Natural killer cell (primary cell): ENCODE results near the gene SPDYE2. TPM values are rescaled to one million over a fixed set of nuclear protein-coding genes. Genes with fewer than 3 reads are reported as not detected.
"Not testable (repeated sequence)": the region's sequence is repeated elsewhere in the genome, so short reads cannot be mapped to it uniquely, and the experiment has no call there.

Experiments used
- ATAC-seq, 3 donors: fragments of 150-1000 bp in 2 of 3; fragments of 200-7000 bp in 1 of 3; cut with Tn5 transposase; 1 replicate in 1 of 3; 2 replicates in 2 of 3; pipeline ENCODE4 v1.10.0; 2021; ENCODE audit warnings: mild to moderate bottlenecking in 2 of 3, moderate library complexity in 2 of 3
- DNase-seq, 2 donors: peaks; one replicate each; pipeline versions ENCODE4 v3.0.0 to v3.0.0-alpha.2; 2013 to 2021; ENCODE audit warnings: mixed read lengths in 1 of 2
- H3K27ac ChIP-seq: one replicate; pipeline ENCODE4 v1.5.1; 2013; ENCODE audit warnings: mild to moderate bottlenecking, low read length
- H3K27me3 ChIP-seq: one replicate; pipeline ENCODE4 v1.6.1; 2013; ENCODE audit warnings: low read length; ENCODE audit not compliant: control insufficient read depth, insufficient read depth
- H3K36me3 ChIP-seq: one replicate; pipeline ENCODE4 v1.6.1; 2013; ENCODE audit warnings: low read length; ENCODE audit not compliant: control insufficient read depth, insufficient read depth
- H3K4me1 ChIP-seq: one replicate; pipeline ENCODE4 v1.6.1; 2013; ENCODE audit warnings: low read length; ENCODE audit not compliant: control insufficient read depth, insufficient read depth
- H3K4me3 ChIP-seq: one replicate; pipeline ENCODE4 v1.5.1; 2013; ENCODE audit warnings: low read length
- H3K9me3 ChIP-seq: one replicate; pipeline ENCODE4 v1.6.1; 2013; ENCODE audit warnings: low read length; ENCODE audit not compliant: control insufficient read depth, insufficient read depth
- H3K27ac Mint-ChIP-seq, 2 donors: one replicate each; pipeline ENCODE4 v1.8.0; 2022; ENCODE audit warnings: mild to moderate bottlenecking in 2 of 2, mixed read lengths in 2 of 2, moderate library complexity in 1 of 2
- H3K27me3 Mint-ChIP-seq, 2 donors: one replicate each; pipeline ENCODE4 v1.8.0; 2022; ENCODE audit warnings: low read depth in 2 of 2, mixed read lengths in 2 of 2
- H3K36me3 Mint-ChIP-seq: one replicate; pipeline ENCODE4 v1.8.0; 2022; ENCODE audit warnings: mixed read lengths
- H3K4me1 Mint-ChIP-seq, 2 donors: one replicate each; pipeline ENCODE4 v1.8.0; 2022; ENCODE audit warnings: mixed read lengths in 2 of 2
- H3K4me3 Mint-ChIP-seq: one replicate; pipeline ENCODE4 v1.8.0; 2022; ENCODE audit warnings: mild to moderate bottlenecking, moderate library complexity, mixed read lengths
- H3K9me3 Mint-ChIP-seq, 2 donors: one replicate each; pipeline ENCODE4 v1.8.0; 2022; ENCODE audit warnings: mixed read lengths in 2 of 2
- WGBS: methylation state at CpG from one replicate; pipeline ENCODE4 v1.1.7; 2013; ENCODE audit warnings: missing lambda C conversion rate; ENCODE audit not compliant: insufficient coverage; 5-methylcytosine and 5-hydroxymethylcytosine counted together
- intact Hi-C: fragments of 100-400 bp; cut with micrococcal nuclease; formaldehyde crosslinking; loops from one replicate; pipeline ENCODE4 v1.14.2; 2022
- total RNA-seq, 4 donors: library from RNA; stranded (reverse); fragments of 120-200 nt in 1 of 4; gene quantifications; one replicate each; pipeline versions ENCODE4 v1.2.3 to v1.2.4, GENCODE V29; 2013 to 2022

SPDYE2 gene
- total RNA-seq, 3 donors from 2014 or later (not counting 1 experiment from before 2014, with no cell fraction given) = 0.25 to 0.61 TPM; not detected in 1

GRCh38 chr7:102611675-102612325, 60.8 kb downstream of the SPDYE2 start:
- H3K27me3 Mint-ChIP-seq, H3K9me3 ChIP-seq, H3K4me3 ChIP-seq, H3K36me3 ChIP-seq, H3K4me3 Mint-ChIP-seq, intact Hi-C loops, H3K36me3 Mint-ChIP-seq, H3K27ac Mint-ChIP-seq, H3K27me3 ChIP-seq, H3K27ac ChIP-seq, ATAC-seq, H3K4me1 ChIP-seq, H3K4me1 Mint-ChIP-seq, H3K9me3 Mint-ChIP-seq: not testable (repeated sequence)
- DNase-seq = peak in 1 of 2 donors; percentile 8
- 63% methylated on average over 8 of the region's 10 CpGs for WGBS

Other genes with a start within 250 kb of the SPDYE2 start
- gene SPDYE6, start 194.8 kb upstream of the SPDYE2 start, total RNA-seq = not detected
- 10 to 100 TPM; 38.2 to 44.2 (median 39.5) TPM for gene PRKRIP1, start 154.9 kb upstream of the SPDYE2 start, total RNA-seq
- 10 to 100 TPM; 39.1 to 55.0 (median 41.3) TPM for gene ORAI2, start 117.7 kb upstream of the SPDYE2 start, total RNA-seq
- gene ALKBH4, start 86.4 kb upstream of the SPDYE2 start, total RNA-seq = 1 to 10 TPM; 4.1 to 9.2 (median 9.1) TPM
- gene LRWD1, start 86.2 kb upstream of the SPDYE2 start, total RNA-seq = 10 to 100 TPM; 20.0 to 24.1 (median 20.4) TPM
- gene POLR2J, start 72.3 kb upstream of the SPDYE2 start, total RNA-seq = 10 to 100 TPM; 35.3 to 44.5 (median 44.5) TPM
- 10 to 100 TPM in 2 of 3 donors, 1 to 10 TPM in 1; 2.4 to 14.3 (median 12.3) TPM for gene RASA4B, start 33.4 kb upstream of the SPDYE2 start, total RNA-seq
- gene UPK3BL2, start 7.5 kb upstream of the SPDYE2 start, total RNA-seq = 100 to 1,000 TPM in 1 of 3 donors, 10 to 100 TPM in 2; 56.5 to 100 (median 68.5) TPM
- 100 to 1,000 TPM; 120 to 150 (median 131) TPM for gene POLR2J3, start 21.4 kb downstream of the SPDYE2 start, total RNA-seq
- 10 to 100 TPM; 27.0 to 35.6 (median 28.5) TPM for gene RASA4, start 65.5 kb downstream of the SPDYE2 start, total RNA-seq
- gene UPK3BL1, start 91.6 kb downstream of the SPDYE2 start, total RNA-seq = 10 to 100 TPM; 73.3 to 83.5 (median 78.0) TPM
- not detected for gene SPDYE2B, start 99.1 kb downstream of the SPDYE2 start, total RNA-seq
- gene POLR2J2, start 120.4 kb downstream of the SPDYE2 start, total RNA-seq = 10 to 100 TPM; 38.9 to 63.8 (median 49.4) TPM
- 1 to 10 TPM; 5.8 to 8.9 (median 5.9) TPM for gene FAM185A, start 197.8 kb downstream of the SPDYE2 start, total RNA-seq